HG03571 (cell line): ENCODE measurements around the gene GNPDA1.
A peak's percentile ranks its signal among the peaks of the same experiment; 100 is the strongest.

Source experiments
- ATAC-seq: cut with Tn5 transposase; IDR thresholded peaks from one replicate; pipeline ENCODE4 v1.9.1; 2021; ENCODE audit not compliant: unreplicated experiment

The GNPDA1 gene

GRCh38 chr5:142024771-142025304 lies 12.0 kb upstream of the GNPDA1 start:
- ATAC-seq: peak; percentile 99

- no peak for ATAC-seq
Measured at GRCh38 chr5:142023836-142024235, 11.0 kb upstream of the GNPDA1 start.

- no peak for ATAC-seq
Measured at GRCh38 chr5:142020122-142020659, 7.4 kb upstream of the GNPDA1 start.

GRCh38 chr5:142017832-142018427 lies 5.1 kb upstream of the GNPDA1 start:
- peak; percentile 38 for ATAC-seq

- ATAC-seq: peak; percentile 33
Measured at GRCh38 chr5:142016556-142016955, 3.7 kb upstream of the GNPDA1 start.

- peak; percentile 20 for ATAC-seq
Measured at GRCh38 chr5:142015781-142016533, 3.1 kb upstream of the GNPDA1 start.

GRCh38 chr5:142014911-142015584 lies 2.2 kb upstream of the GNPDA1 start:
- ATAC-seq: no peak

- ATAC-seq: no peak
Measured at GRCh38 chr5:142013734-142014521, 1.1 kb upstream of the GNPDA1 start.

GRCh38 chr5:142012186-142012785 lies 541 bp downstream of the GNPDA1 start:
- no peak for ATAC-seq

GRCh38 chr5:142011572-142012185 lies 1.1 kb downstream of the GNPDA1 start:
- ATAC-seq: no peak

- ATAC-seq: no peak
Measured at GRCh38 chr5:142009886-142010285, 2.9 kb downstream of the GNPDA1 start.

GRCh38 chr5:142008813-142009212 lies 4.0 kb downstream of the GNPDA1 start:
- no peak for ATAC-seq

GRCh38 chr5:142007237-142007544 lies 5.6 kb downstream of the GNPDA1 start:
- ATAC-seq: no peak

- ATAC-seq: no peak
Measured at GRCh38 chr5:142006363-142007236, 6.2 kb downstream of the GNPDA1 start.

GRCh38 chr5:142003266-142003800 lies 9.5 kb downstream of the GNPDA1 start:
- no peak for ATAC-seq

GRCh38 chr5:142000704-142001484 lies 11.9 kb downstream of the GNPDA1 start:
- no peak for ATAC-seq

- no peak for ATAC-seq
Measured at GRCh38 chr5:142000173-142000572, 12.7 kb downstream of the GNPDA1 start.

- ATAC-seq: no peak
Measured at GRCh38 chr5:141997358-141997960, 15.4 kb downstream of the GNPDA1 start.
